Type B pancreatic cell (in vitro differentiated cells): ENCODE measurements around the gene LINC01488. TPM values are rescaled to one million over a fixed set of nuclear protein-coding genes. Genes with fewer than 3 reads are reported as not detected.

Experiments
- DNase-seq: peaks from one replicate; pipeline ENCODE4 v3.0.0; 2021; ENCODE audit warnings: mixed read lengths; ENCODE audit not compliant: unreplicated experiment; ENCODE audit errors: extremely low spot score
- H3K27ac Mint-ChIP-seq: 2 replicates; pipeline ENCODE4 v1.8.0; 2021; ENCODE audit warnings: mild to moderate bottlenecking, mixed read lengths
- H3K27me3 Mint-ChIP-seq: 2 replicates; pipeline ENCODE4 v1.8.0; 2021; ENCODE audit warnings: mixed read lengths
- H3K36me3 Mint-ChIP-seq: 2 replicates; pipeline ENCODE4 v1.8.0; 2021; ENCODE audit warnings: mixed read lengths
- H3K4me1 Mint-ChIP-seq: one replicate; pipeline ENCODE4 v1.8.0; 2021; ENCODE audit warnings: mixed read lengths; ENCODE audit not compliant: unreplicated experiment
- H3K4me3 Mint-ChIP-seq: 2 replicates; pipeline ENCODE4 v1.8.0; 2021; ENCODE audit warnings: mild to moderate bottlenecking, mixed read lengths
- H3K9me3 Mint-ChIP-seq: 2 replicates; pipeline ENCODE4 v1.8.0; 2021; ENCODE audit warnings: mixed read lengths
- total RNA-seq: library from RNA; stranded (reverse); gene quantifications from 2 replicates; pipeline ENCODE4 v1.2.1, GENCODE V29; 2021; ENCODE audit warnings: low replicate concordance
- TF ChIP-seq, protein P1 (sequence below): fragments of 200-600 bp; sonication (generic); conservative IDR thresholded peaks from 2 replicates; pipeline ENCODE4 v1.5.0; 2021; ENCODE audit warnings: antibody characterized with exemption, mild to moderate bottlenecking

Gene LINC01488
- total RNA-seq, 1 donor from 2014 or later: not detected

DNA sequence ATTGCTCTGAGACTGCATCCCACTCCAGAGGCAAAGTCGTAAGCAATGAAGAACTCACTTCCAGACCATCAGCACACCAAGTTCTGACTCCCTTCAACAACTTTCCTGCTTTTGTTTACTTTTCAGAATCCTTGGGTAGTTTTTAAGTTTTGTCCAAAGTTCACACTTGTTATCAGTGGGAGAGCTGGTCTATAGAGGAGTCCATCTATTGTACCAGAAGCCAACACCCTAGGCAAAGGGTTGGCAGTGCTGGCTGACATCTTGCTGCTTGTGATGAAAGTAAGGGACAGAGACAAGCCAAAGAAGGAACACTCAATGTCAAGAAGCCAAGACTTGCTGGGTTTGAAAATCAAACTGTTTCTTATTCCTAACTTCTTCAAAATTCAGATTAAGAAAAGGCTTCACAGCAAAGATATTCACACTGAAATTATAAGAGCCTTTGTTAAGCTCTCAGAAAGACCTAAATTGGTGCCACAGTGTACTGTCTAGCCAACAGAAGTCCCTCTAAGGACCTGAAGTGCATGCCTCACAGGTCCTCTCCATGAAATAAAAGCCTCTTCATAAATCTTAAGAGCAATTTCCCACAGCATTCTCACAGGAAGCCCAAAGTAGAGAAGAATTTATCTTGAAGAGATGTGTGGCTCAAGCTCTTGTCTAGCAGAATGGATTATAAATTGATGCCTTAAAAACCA lies 21.5 kb upstream of the LINC01488 start:
- Mint-ChIP-seq H3K27me3 (no peaks in the 10 kb centered on the region), H3K4me1 (peaks cover 16% of the 10 kb centered on the region), H3K9me3 (peaks cover 16% of the 10 kb centered on the region), H3K27ac (no peak overlapping the region), H3K4me3 (no peak overlapping the region), H3K36me3 (no peaks in the 10 kb centered on the region)
- no peak for DNase-seq
- TF ChIP-seq, protein P1, sequence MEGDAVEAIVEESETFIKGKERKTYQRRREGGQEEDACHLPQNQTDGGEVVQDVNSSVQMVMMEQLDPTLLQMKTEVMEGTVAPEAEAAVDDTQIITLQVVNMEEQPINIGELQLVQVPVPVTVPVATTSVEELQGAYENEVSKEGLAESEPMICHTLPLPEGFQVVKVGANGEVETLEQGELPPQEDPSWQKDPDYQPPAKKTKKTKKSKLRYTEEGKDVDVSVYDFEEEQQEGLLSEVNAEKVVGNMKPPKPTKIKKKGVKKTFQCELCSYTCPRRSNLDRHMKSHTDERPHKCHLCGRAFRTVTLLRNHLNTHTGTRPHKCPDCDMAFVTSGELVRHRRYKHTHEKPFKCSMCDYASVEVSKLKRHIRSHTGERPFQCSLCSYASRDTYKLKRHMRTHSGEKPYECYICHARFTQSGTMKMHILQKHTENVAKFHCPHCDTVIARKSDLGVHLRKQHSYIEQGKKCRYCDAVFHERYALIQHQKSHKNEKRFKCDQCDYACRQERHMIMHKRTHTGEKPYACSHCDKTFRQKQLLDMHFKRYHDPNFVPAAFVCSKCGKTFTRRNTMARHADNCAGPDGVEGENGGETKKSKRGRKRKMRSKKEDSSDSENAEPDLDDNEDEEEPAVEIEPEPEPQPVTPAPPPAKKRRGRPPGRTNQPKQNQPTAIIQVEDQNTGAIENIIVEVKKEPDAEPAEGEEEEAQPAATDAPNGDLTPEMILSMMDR: no peak

DNA sequence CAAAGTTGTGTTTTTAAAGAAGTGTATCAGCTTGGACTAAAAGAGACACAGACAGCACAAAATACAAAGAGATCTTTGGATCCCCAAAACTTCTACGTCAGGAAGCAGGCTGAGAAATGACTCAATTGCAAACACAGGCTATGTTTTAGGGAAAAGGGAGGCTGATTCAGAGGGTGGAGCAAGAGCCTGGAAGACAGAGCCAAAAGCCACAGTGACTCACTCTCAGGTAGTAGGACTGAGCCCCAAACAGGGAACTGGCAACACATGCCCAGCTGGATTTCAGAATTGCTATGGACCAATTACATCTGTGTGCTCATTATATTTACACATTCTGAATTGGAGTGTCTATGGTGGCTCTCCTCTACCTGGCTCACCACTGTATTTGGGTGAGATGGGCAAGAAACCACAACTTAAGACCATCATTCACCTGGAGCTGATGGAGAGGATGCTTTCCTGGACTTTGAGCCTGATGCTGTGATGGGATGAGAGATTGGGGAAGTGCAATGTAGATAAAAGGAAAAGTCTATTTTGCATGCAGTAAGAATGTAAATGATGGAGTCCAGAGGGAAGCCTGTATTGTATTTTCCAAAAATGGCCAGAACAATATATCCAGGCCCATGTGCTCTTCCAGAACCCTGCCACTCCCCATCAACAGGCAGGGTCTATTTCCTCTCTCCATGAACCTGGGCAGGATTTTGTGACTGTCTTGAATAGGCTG lies 20.8 kb upstream of the LINC01488 start:
- no peak overlapping the region for H3K4me3 Mint-ChIP-seq
- TF ChIP-seq, protein P1: no peak
- no peak overlapping the region for H3K27ac Mint-ChIP-seq
- H3K9me3 Mint-ChIP-seq: peaks cover 16% of the 10 kb centered on the region
- no peaks in the 10 kb centered on the region for H3K36me3 Mint-ChIP-seq
- peaks cover 16% of the 10 kb centered on the region for H3K4me1 Mint-ChIP-seq
- H3K27me3 Mint-ChIP-seq: no peaks in the 10 kb centered on the region
- no peak for DNase-seq

DNA sequence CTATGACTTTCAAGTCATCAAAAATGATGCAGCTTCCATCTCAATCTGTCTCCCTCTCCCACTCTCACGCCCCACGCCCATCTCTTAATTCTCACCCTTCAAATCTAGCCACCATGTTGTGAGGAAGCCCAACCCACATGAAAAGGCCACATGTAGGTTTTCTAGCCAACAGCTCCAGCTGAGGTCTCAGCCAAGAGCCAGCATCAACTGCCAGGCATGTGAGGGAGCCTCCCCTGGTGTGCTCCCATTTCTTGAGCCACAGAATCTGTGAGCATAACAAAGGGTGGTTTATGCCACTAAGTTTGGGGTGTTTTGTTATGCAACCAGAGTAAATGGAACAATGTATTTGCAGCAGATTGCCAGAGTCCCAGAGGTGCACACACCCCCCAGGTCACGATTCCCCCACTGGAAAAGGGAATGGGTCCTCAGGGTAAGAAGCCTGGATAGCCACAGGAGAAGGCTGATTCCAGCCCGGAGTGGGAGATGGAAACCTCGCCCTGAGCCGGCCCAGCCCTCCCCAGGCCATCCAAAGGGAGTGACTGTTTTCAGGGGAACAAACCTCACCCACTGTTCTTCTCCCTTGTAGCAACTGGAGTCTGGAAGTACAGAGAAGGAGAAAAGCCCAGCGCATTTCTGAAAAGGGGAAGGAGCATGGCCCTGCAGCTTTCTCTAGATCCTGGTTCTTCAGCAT lies 20.0 kb upstream of the LINC01488 start:
- Mint-ChIP-seq H3K36me3 (no peaks in the 10 kb centered on the region), H3K4me1 (peaks cover 16% of the 10 kb centered on the region), H3K27ac (no peak overlapping the region), H3K9me3 (peaks cover 16% of the 10 kb centered on the region), H3K27me3 (no peaks in the 10 kb centered on the region), H3K4me3 (no peak overlapping the region)
- TF ChIP-seq, protein P1: no peak
- no peak for DNase-seq

DNA sequence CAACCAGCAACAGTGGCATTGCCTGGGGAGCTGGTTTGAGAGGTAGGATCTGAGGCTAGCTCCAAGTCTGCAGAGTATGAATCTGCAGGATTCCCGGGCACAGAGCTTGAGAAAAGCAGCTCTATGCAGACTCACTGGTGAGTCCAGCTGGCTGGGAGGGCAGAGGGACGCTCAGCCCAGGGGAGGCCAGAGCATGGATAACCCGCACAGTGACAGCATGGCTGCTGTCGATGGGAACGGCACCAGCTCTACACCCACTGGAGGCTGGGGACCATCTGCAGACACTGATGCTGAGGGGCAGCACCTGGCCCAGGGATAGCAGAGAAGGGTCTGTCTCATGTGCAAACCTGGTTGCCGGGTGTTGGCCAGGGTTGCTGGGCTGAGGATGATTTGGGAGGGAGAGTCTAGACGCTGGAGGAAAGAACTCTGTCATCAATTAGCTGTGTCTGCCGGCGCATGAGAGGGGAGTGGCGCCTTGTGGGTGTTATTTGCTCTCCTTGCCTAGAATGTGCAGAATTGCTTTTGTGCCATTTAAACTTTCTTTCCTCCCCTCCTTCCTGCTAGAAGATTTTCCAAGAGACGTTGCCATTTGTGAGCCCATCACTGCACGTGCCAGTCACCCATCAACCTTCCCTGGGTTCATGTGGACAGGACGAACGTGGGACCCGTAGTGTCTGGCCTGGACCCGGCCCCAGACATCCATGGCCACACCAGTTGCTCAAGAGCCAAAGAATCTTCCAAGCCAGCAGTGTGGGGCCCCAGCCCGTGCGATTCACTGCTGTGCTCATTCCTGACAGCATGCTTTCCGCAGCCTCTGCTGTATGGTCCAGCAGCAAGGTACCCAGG lies 19.1 kb upstream of the LINC01488 start:
- TF ChIP-seq, protein P1: no peak
- H3K27ac Mint-ChIP-seq: peak overlapping the region; percentile 75
- peaks cover 12% of the 10 kb centered on the region for H3K9me3 Mint-ChIP-seq
- no peak for DNase-seq
- H3K27me3 Mint-ChIP-seq: no peaks in the 10 kb centered on the region
- H3K36me3 Mint-ChIP-seq: no peaks in the 10 kb centered on the region
- H3K4me3 Mint-ChIP-seq: peak overlapping the region; percentile 32
- H3K4me1 Mint-ChIP-seq: peaks cover 16% of the 10 kb centered on the region

DNA sequence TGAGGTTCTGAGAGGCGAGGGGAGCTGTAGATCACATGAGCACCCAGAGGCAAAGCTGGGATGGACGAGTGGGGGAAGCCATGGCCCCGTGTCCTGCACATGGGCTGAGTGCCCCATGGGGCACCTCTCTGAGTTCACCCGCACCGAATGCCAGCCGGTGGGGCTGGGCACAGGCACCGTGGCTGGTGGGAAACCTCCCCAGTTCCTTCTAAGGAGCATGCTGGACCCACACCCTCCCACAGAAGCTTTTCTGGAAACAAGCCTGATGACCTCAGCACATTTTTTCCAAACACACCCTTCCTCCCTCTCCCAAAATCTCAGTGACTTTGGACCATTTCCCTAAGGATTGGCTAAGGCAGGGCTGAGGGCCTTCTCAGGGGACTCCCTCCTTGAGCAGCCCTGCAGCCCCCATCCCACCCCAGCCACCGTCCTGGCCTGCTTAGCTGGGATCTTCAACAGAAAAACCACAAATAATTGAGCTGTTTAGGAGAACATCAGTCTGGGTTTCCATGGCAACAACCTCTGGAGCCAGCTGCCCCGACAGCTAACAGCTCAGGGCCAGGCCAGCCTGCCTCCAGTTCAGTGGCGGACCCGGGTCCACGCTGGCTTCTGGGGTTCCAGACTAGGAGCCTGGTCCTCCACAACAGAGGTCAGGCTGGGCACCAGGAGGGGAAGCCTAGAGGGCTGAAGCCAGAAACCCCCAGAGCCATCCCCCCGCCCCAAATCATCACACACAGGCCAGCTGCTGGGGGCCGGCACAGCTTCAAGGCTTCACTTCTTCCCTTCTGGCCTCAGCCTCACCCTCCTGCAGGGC lies 18.1 kb upstream of the LINC01488 start:
- DNase-seq: no peak
- H3K27me3 Mint-ChIP-seq: no peaks in the 10 kb centered on the region
- H3K4me3 Mint-ChIP-seq: no peak overlapping the region
- H3K27ac Mint-ChIP-seq: peak overlapping the region; percentile 82
- TF ChIP-seq, protein P1: no peak
- H3K4me1 Mint-ChIP-seq: peaks cover 23% of the 10 kb centered on the region
- peaks cover 8% of the 10 kb centered on the region for H3K9me3 Mint-ChIP-seq
- no peaks in the 10 kb centered on the region for H3K36me3 Mint-ChIP-seq
